MM.1S (cell line): Measurements from ENCODE around the gene MAFF.

Experiments
- CTCF ChIP-seq: fragments of 300-600 bp; sonication (generic); IDR thresholded peaks from 2 replicates; pipeline ENCODE4 v1.5.1; 2016; ENCODE audit warnings: antibody characterized with exemption, low read length, mixed read lengths
- EZH2 ChIP-seq: fragments of 300-600 bp; sonication (generic); optimal IDR thresholded peaks from 2 replicates; pipeline ENCODE3; 2017; ENCODE audit warnings: low read depth, mild to moderate bottlenecking, antibody characterized with exemption, low read length, mixed read lengths
- EZH2phosphoT487 ChIP-seq: fragments of 300-600 bp; sonication (generic); IDR thresholded peaks from 2 replicates; pipeline ENCODE4 v1.6.1; 2018; ENCODE audit warnings: antibody characterized with exemption, low read length

GRCh38 chr22:38213319-38213989 lies 11.7 kb downstream of the MAFF start:
- TF ChIP-seq EZH2, result no peak
- no peak for TF ChIP-seq CTCF
- TF ChIP-seq EZH2phosphoT487, result no peak
